HFF-Myc (cell line): ENCODE data around the gene KIRREL3.

ENCODE experiments used
- DNase-seq: peaks from one replicate; pipeline ENCODE4 v3.0.0-alpha.2; 2011; ENCODE audit warnings: low read depth; ENCODE audit errors: extremely low read depth
- H3K4me3 ChIP-seq: replicated peaks from 2 replicates; pipeline ENCODE4 v1.5.1; 2011; ENCODE audit warnings: low read depth, mild to moderate bottlenecking, control low read depth, low read length
- TF ChIP-seq, protein P1 (sequence below): IDR thresholded peaks from 2 replicates; pipeline ENCODE4 v1.5.1; 2012; ENCODE audit warnings: mild to moderate bottlenecking, low read depth, low read length, control low read depth; ENCODE audit errors: missing control alignments

KIRREL3 gene

DNA sequence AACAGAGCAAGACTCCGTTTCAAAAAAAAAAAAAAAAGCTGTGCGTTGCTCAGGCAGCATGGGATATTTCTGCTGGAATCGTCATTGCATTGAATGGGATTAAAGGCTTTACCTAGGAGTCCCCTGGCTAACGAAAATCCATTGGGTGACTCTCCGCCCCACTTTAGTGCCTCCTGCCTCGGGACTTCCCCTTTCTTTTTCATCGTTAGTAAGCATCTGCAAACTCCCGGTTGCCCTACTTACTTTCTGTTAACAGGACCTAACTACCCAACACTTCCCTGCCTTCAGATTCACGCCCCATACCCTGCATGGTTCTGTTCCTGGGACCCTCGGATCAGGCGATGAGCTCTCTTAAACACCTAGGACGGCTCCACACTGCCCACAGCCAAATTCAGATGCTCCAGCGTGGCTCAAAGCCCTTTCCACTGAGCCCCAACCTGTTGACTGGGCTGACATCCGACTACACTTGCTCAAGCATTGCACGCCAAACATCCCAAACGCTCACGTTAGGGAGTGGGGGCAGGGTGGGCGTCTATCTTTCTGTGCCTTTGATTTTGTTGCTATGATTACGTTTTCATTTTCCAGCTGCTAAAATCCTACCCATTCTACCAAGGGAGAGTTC, 501.3 kb downstream of the KIRREL3 start:
- no peak for DNase-seq
- H3K4me3 ChIP-seq = no peak overlapping the region
- TF ChIP-seq, protein P1, sequence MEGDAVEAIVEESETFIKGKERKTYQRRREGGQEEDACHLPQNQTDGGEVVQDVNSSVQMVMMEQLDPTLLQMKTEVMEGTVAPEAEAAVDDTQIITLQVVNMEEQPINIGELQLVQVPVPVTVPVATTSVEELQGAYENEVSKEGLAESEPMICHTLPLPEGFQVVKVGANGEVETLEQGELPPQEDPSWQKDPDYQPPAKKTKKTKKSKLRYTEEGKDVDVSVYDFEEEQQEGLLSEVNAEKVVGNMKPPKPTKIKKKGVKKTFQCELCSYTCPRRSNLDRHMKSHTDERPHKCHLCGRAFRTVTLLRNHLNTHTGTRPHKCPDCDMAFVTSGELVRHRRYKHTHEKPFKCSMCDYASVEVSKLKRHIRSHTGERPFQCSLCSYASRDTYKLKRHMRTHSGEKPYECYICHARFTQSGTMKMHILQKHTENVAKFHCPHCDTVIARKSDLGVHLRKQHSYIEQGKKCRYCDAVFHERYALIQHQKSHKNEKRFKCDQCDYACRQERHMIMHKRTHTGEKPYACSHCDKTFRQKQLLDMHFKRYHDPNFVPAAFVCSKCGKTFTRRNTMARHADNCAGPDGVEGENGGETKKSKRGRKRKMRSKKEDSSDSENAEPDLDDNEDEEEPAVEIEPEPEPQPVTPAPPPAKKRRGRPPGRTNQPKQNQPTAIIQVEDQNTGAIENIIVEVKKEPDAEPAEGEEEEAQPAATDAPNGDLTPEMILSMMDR = no peak

DNA sequence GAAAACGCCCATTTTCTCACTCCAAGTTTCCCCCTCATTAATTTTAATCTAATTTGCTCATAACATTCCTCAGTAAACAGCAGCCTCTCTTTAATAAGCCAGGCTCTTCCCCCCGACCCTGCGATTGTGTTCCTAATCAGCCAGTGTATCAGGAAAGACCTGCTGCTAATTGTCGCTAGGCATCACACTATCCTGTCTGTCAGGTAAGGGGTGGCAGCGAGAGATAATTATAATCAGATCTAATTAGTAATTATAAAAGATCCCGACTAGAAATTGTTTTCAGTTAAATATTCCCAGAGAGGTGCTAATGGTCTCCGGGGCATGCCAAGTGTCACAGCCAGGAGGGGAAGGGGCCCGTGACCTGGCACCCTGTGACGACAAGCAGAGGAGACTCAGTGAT, 502.3 kb downstream of the KIRREL3 start:
- no peak overlapping the region for H3K4me3 ChIP-seq
- DNase-seq = no peak
- TF ChIP-seq, protein P1 = no peak

GRCh38 chr11:126497581-126498122, 502.9 kb downstream of the KIRREL3 start:
- no peak for DNase-seq
- TF ChIP-seq, protein P1 = no peak
- H3K4me3 ChIP-seq = no peak overlapping the region

- TF ChIP-seq, protein P1 = no peak
- no peak overlapping the region for H3K4me3 ChIP-seq
- DNase-seq = no peak
Observed at GRCh38 chr11:126496576-126497337, 503.8 kb downstream of the KIRREL3 start.

GRCh38 chr11:126495281-126496220, 505.0 kb downstream of the KIRREL3 start:
- no peak overlapping the region for H3K4me3 ChIP-seq
- DNase-seq = no peak
- TF ChIP-seq, protein P1 = no peak

DNA sequence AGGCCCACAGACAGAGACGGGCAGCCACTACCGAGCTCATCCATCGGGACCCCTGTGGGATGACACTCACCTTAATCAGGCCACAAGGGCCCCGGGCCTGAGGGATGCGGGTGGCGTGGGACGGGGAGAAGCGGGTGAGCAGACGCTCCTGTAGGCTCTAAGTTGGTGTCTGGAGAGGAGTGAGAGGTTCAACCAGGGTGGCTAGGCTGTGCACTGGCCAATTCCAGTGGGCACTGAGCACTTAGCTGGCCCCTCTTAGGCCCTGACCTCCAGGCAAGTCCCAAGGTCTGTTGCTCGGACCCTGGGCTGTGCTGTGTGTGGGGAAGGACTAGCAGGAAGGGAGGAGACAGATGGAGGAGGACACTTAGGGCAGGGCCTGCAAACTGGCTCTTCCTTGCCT, 505.7 kb downstream of the KIRREL3 start:
- H3K4me3 ChIP-seq = no peak overlapping the region
- TF ChIP-seq, protein P1 = no peak
- no peak for DNase-seq
